HUES64 (cell line): Measurements from ENCODE around the gene MYRFL.

Experiments
- H3K27ac ChIP-seq: 2 replicates; pipeline ENCODE4 v1.7.0; 2013; ENCODE audit warnings: low read depth, low read length, inconsistent platforms
- H3K27me3 ChIP-seq: 2 replicates; pipeline ENCODE4 v1.6.1; 2013; ENCODE audit warnings: mild to moderate bottlenecking, low read length; ENCODE audit not compliant: insufficient read depth
- H3K36me3 ChIP-seq: 2 replicates; pipeline ENCODE4 v1.6.1; 2013; ENCODE audit warnings: mild to moderate bottlenecking, low read length; ENCODE audit not compliant: insufficient read depth
- H3K4me1 ChIP-seq: 2 replicates; pipeline ENCODE4 v1.6.1; 2013; ENCODE audit warnings: mild to moderate bottlenecking, low read length, moderate library complexity; ENCODE audit not compliant: insufficient read depth
- H3K4me3 ChIP-seq: 2 replicates; pipeline ENCODE4 v1.5.1; 2013; ENCODE audit warnings: mild to moderate bottlenecking, low read length, moderate library complexity
- H3K9ac ChIP-seq: 2 replicates; pipeline ENCODE4 v1.6.1; 2013; ENCODE audit warnings: mild to moderate bottlenecking, low read depth, low read length
- H3K9me3 ChIP-seq: 2 replicates; pipeline ENCODE4 v1.6.1; 2013; ENCODE audit warnings: low read depth, low read length; ENCODE audit not compliant: insufficient read depth
- WGBS: fragments of 150-250, 120-280 bp; methylation state at CpG from one replicate; pipeline ENCODE4 v1.1.7; 2013; ENCODE audit warnings: missing lambda C conversion rate; 5-methylcytosine and 5-hydroxymethylcytosine counted together

Gene MYRFL

GRCh38 chr12:69952890-69953289, 127.9 kb downstream of the MYRFL start:
- H3K27ac ChIP-seq: no peak overlapping the region
- peaks cover 28% of the 10 kb centered on the region for H3K4me1 ChIP-seq
- H3K36me3 ChIP-seq: no peaks in the 10 kb centered on the region
- 0 out of 2 replicates have a peak, but pooled peaks cover 3% of the 10 kb centered on the region for H3K9me3 ChIP-seq
- H3K27me3 ChIP-seq: no peaks in the 10 kb centered on the region
- H3K4me3 ChIP-seq: no peak overlapping the region
- WGBS: 87% methylated on average over 2 of the region's 2 CpGs
- no peak overlapping the region for H3K9ac ChIP-seq

DNA sequence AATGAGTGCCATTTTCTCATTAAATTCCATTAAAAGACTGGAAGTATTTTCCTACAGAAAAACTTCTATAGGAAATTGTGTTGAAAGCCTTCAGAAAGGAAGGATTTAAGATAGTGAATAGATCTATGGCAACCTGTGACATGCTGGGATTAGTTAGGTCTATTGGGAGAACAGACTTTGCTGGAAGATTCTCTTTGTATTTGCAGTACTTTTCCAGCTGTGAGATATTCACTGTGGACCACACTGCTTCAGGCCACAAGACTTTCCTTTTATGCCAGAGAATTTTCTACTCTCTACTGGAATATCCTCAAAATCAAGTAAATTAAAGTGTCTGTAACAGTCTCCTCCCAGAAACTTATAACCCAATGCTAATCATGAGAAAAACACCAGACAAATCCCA, 136.2 kb downstream of the MYRFL start:
- Histone ChIP-seq H3K4me3 (no peak overlapping the region), H3K9ac (no peak overlapping the region), H3K36me3 (no peaks in the 10 kb centered on the region), H3K9me3 (no peaks in the 10 kb centered on the region), H3K27ac (no peak overlapping the region), H3K27me3 (no peaks in the 10 kb centered on the region), H3K4me1 (no peaks in the 10 kb centered on the region; the same call in 1 of the 2 replicates)

DNA sequence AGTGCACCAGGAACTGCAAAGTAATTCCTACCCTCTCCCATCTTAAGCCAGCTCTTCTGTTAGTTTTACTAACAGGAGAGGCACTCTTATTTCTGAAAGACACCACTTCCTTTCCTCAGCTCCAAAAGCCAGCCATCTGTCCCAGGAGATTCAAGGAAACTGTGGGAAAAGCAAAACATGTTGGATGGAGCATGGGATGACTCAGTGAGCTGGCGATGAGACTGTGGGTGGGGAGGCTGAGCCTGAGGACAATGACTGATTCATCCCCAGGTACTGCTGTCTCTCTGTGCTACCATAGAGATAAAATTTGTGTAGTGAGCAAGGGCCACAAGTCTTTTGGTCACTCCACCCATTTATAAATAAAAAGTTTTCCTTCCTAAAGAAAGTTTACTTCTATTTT, 141.4 kb downstream of the MYRFL start:
- H3K27me3 ChIP-seq: no peaks in the 10 kb centered on the region
- no peak overlapping the region for H3K9ac ChIP-seq
- H3K9me3 ChIP-seq: no peaks in the 10 kb centered on the region
- no peaks in the 10 kb centered on the region; the same call in 1 of the 2 replicates for H3K4me1 ChIP-seq
- no peak overlapping the region for H3K4me3 ChIP-seq
- H3K36me3 ChIP-seq: no peaks in the 10 kb centered on the region
- 73% methylated on average over 1 of the region's 1 CpG for WGBS
- H3K27ac ChIP-seq: no peak overlapping the region

- whole genome bisulfite sequencing: 93% methylated on average over 3 of the region's 3 CpGs
- H3K9me3 ChIP-seq: no peaks in the 10 kb centered on the region
- no peaks in the 10 kb centered on the region for H3K27me3 ChIP-seq
- H3K4me1 ChIP-seq: no peaks in the 10 kb centered on the region; the same call in 1 of the 2 replicates
- H3K4me3 ChIP-seq: no peak overlapping the region
- no peaks in the 10 kb centered on the region for H3K36me3 ChIP-seq
- H3K27ac ChIP-seq: no peak overlapping the region
- no peak overlapping the region for H3K9ac ChIP-seq
Measured at GRCh38 chr12:69966839-69967238, 141.8 kb downstream of the MYRFL start.

DNA sequence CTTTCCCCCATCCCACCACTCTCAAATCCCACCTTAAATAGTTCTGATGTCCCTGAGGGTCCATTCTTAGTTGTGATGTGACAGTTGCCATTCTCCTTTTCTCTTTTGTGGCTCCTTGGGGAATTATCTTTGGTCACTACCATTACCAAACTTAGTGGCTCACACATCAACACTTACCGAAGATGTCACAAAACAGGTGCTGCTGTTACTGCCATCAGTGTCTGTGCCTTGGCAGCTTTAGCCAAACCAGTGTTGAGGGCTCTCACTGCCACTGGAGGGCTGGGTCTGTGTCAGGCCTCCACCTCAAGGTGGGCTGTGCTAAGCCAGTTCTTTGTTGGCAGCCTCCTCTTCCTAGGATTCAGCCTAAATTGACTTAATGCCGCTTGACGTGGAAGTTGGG, 144.0 kb downstream of the MYRFL start:
- Histone ChIP-seq H3K27me3 (no peaks in the 10 kb centered on the region), H3K27ac (no peak overlapping the region), H3K4me1 (peaks cover 4% of the 10 kb centered on the region; the same call in 1 of the 2 replicates), H3K36me3 (no peaks in the 10 kb centered on the region), H3K9me3 (no peaks in the 10 kb centered on the region), H3K4me3 (no peak overlapping the region), H3K9ac (no peak overlapping the region)
- WGBS: 94% methylated on average over 3 of the region's 3 CpGs

DNA sequence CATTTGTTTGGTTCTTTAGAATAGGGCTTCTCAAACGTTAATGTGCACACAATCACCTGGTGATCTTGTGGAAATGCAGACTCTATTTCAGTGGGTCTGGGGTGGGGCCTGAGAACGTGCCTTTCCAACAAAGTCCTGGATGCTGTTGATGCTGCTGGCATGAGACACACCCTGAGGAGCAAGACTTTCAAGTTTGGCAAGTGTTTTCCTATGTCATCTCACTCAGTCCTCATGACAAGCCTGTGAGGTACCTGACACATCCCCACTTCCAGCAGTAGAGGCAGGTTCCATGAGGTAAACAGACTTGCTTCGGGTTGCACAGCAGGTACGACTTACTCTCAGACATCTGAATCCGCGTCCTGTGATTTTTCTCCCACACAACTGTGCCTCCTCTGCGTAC, 147.1 kb downstream of the MYRFL start:
- Histone ChIP-seq H3K36me3 (no peaks in the 10 kb centered on the region), H3K9ac (no peak overlapping the region), H3K4me1 (peaks cover 8% of the 10 kb centered on the region; the same call in 1 of the 2 replicates), H3K9me3 (no peaks in the 10 kb centered on the region), H3K4me3 (no peak overlapping the region), H3K27ac (no peak overlapping the region), H3K27me3 (no peaks in the 10 kb centered on the region)
- 93% methylated on average over 7 of the region's 7 CpGs for whole genome bisulfite sequencing

DNA sequence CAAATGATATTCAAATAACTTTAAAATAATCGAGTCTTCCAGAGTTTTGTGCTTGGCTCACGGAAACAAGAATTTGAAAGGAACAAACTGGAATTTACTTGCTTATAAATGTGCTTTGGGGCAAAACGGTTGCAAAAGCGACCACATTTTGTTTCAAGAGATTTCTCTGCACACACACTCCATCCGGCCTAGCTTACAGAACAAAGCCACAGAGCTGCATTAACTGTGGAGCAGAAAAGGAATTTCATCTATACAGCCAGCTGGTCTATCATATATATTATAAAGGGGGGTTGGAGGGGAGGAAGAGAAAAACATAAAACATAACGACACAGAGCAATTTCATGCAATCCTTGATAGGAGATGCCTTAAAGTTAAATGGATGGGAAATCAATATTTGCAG, 153.0 kb downstream of the MYRFL start:
- no peak overlapping the region for H3K4me3 ChIP-seq
- no peak overlapping the region for H3K9ac ChIP-seq
- H3K4me1 ChIP-seq: peaks cover 16% of the 10 kb centered on the region
- H3K27me3 ChIP-seq: no peaks in the 10 kb centered on the region
- H3K36me3 ChIP-seq: no peaks in the 10 kb centered on the region
- WGBS: 84% methylated on average over 3 of the region's 6 CpGs
- no peaks in the 10 kb centered on the region for H3K9me3 ChIP-seq
- no peak overlapping the region for H3K27ac ChIP-seq

DNA sequence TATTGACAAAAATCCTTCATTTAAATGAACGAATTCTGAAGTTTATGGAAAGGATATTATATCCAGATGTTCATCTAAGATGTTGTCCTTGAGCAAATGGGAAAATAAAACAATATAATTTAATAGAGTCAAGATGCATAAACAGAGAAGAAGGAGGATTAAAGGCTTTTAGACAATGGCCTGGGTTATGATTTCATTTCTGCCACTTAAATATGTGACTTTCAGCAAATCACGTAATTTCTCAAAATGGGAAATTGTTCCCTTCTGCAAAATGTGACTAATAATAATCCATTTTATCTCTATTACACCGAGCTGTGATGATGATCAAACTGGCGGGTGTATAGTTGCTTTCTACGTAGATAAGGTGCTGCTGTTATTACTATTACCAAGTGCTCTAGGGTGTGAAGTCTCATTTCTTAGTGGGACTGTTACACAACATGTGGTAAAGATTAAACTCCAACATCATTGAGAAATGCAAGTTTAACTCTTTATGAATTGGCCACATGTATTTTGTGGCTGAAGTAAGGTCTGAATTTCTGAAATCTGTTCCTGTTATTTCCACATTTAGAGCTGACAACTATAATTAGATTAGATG, 157.0 kb downstream of the MYRFL start:
- 97% methylated on average over 5 of the region's 5 CpGs for WGBS
- H3K36me3 ChIP-seq: no peaks in the 10 kb centered on the region

DNA sequence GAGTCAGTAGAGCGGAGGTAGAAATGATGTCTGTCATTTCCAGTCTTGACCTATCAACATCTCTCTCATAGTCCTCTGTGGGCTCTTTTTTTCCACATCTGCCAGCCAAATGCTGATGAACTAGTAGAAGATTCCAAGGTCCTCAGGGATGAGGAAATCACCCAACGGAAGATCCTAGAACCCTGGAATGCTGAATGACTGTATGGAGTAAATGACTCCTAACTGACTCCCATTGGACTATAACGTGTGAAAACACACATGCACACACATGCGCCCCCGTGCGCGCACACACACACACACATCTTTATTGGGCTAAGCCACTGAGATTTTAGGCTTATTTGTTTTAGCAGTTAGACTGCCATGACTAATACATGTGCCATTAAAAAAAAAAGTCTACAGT, 159.2 kb downstream of the MYRFL start:
- no peak overlapping the region for H3K9ac ChIP-seq
- no peaks in the 10 kb centered on the region for H3K9me3 ChIP-seq
- H3K27me3 ChIP-seq: no peaks in the 10 kb centered on the region
- no peak overlapping the region for H3K4me3 ChIP-seq
- H3K4me1 ChIP-seq: no peaks in the 10 kb centered on the region
- no peaks in the 10 kb centered on the region for H3K36me3 ChIP-seq
- WGBS: 95% methylated on average over 7 of the region's 7 CpGs
- no peak overlapping the region for H3K27ac ChIP-seq

More for the DNA sequence above, 157.0 kb downstream of the MYRFL start:
- no peaks in the 10 kb centered on the region for H3K27me3 ChIP-seq
- no peak overlapping the region for H3K4me3 ChIP-seq
- H3K9ac ChIP-seq: no peak overlapping the region
- H3K4me1 ChIP-seq: peaks cover 9% of the 10 kb centered on the region; the same call in 1 of the 2 replicates
- H3K27ac ChIP-seq: no peak overlapping the region
- no peaks in the 10 kb centered on the region for H3K9me3 ChIP-seq

DNA sequence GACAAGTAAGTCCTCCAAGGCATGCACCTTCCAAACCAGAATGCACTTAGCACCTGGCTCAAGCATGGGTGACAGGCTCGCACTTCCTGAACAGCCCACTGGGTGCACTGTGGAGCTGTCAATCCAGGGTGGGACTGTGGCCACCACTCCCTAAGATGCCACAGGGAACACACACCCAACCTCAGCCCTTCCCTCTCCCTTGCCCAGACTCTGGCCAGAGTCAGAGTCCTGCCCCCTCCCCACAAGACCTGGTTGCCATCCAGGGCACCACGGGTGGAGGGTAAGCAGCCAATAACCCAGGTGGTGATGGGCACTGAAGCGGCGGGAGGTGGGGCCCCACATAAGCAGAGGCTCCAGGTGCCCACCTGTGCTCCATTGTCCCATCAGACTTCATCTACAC, 160.6 kb downstream of the MYRFL start:
- 95% methylated on average over 4 of the region's 4 CpGs for WGBS

GRCh38 chr12:69986114-69986513, 161.1 kb downstream of the MYRFL start:
- H3K27me3 ChIP-seq: no peaks in the 10 kb centered on the region
- no peaks in the 10 kb centered on the region for H3K4me1 ChIP-seq
- no peaks in the 10 kb centered on the region for H3K9me3 ChIP-seq
- no peak overlapping the region for H3K4me3 ChIP-seq
- H3K36me3 ChIP-seq: no peaks in the 10 kb centered on the region
- H3K9ac ChIP-seq: no peak overlapping the region
- H3K27ac ChIP-seq: no peak overlapping the region
- 89% methylated on average over 3 of the region's 3 CpGs for WGBS

More for the DNA sequence above, 160.6 kb downstream of the MYRFL start:
- no peaks in the 10 kb centered on the region for H3K9me3 ChIP-seq
- no peak overlapping the region for H3K4me3 ChIP-seq
- no peak overlapping the region for H3K27ac ChIP-seq
- no peak overlapping the region for H3K9ac ChIP-seq
- no peaks in the 10 kb centered on the region for H3K4me1 ChIP-seq
- no peaks in the 10 kb centered on the region for H3K36me3 ChIP-seq
- no peaks in the 10 kb centered on the region for H3K27me3 ChIP-seq

DNA sequence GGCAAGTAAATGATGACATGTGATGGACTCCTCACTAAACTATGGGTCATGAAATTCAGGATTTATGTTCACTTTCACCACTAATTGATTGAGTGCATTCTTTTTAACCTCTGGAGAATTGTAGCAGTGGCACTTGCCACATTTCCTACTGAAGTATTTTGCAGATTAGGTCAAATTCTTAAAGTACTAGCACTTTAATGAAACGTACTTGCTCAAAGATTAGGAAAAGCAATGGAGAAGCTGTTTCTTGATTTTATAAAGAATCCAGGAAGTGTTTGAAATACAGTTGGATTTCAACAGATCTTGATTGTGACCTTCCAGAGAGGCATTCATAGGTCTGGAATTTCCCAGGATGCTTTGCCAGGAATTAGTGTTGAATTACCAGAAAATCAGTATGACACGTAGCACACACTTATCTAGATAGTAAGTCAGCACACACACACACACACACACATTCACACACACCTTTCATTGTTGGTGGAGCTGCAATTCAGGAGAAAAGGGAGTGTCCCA, 162.6 kb downstream of the MYRFL start:
- no peak overlapping the region for H3K27ac ChIP-seq
- 91% methylated on average over 2 of the region's 2 CpGs for WGBS

More for the DNA sequence above, 162.6 kb downstream of the MYRFL start:
- Histone ChIP-seq H3K4me1 (no peaks in the 10 kb centered on the region), H3K36me3 (no peaks in the 10 kb centered on the region), H3K4me3 (no peak overlapping the region), H3K9ac (no peak overlapping the region), H3K27me3 (no peaks in the 10 kb centered on the region), H3K9me3 (no peaks in the 10 kb centered on the region)
